ENCODE data around the gene KIRREL1.
"Not testable (repeated sequence)": the region's sequence is repeated elsewhere in the genome, so short reads cannot be mapped to it uniquely, and the experiment has no call there.

Gene KIRREL1

GRCh38 chr1:158126425-158126824 lies 133.0 kb downstream of the KIRREL1 start:
- TF ChIP-seq CTCF (IDR thresholded peaks at IDR 0.05; ENCODE audit: extremely low read depth, insufficient read depth, missing control alignments): no peak
- no peak for DNase-seq (ENCODE audit: low spot score)
- in situ Hi-C loops (cut with MboI; ENCODE audit: low pct_unique_long_range_greater_than_20kb, low sequenced_read_pairs, unreplicated experiment): loop anchor here (10.0 kb wide), 1 partner anchor 162 kb away; no protein-coding TSS in a partner anchor

- not testable (repeated sequence) for DNase-seq (ENCODE audit: low spot score)
- in situ Hi-C loops (cut with MboI; ENCODE audit: low pct_unique_long_range_greater_than_20kb, low sequenced_read_pairs, unreplicated experiment): loop anchor here (10.0 kb wide), 1 partner anchor 164 kb away; no protein-coding TSS in a partner anchor
Observed at GRCh38 chr1:158128531-158128930, 135.1 kb downstream of the KIRREL1 start.

GRCh38 chr1:158131217-158131616 lies 137.8 kb downstream of the KIRREL1 start:
- DNase-seq (ENCODE audit: low spot score): no peak
- TF ChIP-seq CTCF (IDR thresholded peaks at IDR 0.05; ENCODE audit: extremely low read depth, insufficient read depth, missing control alignments): peak; percentile 1
- in situ Hi-C loops (cut with MboI; ENCODE audit: low pct_unique_long_range_greater_than_20kb, low sequenced_read_pairs, unreplicated experiment): no loop called here

- in situ Hi-C loops (cut with MboI; ENCODE audit: low pct_unique_long_range_greater_than_20kb, low sequenced_read_pairs, unreplicated experiment): no loop called here
- TF ChIP-seq CTCF (IDR thresholded peaks at IDR 0.05; ENCODE audit: extremely low read depth, insufficient read depth, missing control alignments): no peak
Observed at GRCh38 chr1:158140764-158141192, 147.3 kb downstream of the KIRREL1 start.

GRCh38 chr1:158145173-158145719 lies 151.8 kb downstream of the KIRREL1 start:
- no peak for TF ChIP-seq CTCF (IDR thresholded peaks at IDR 0.05; ENCODE audit: extremely low read depth, insufficient read depth, missing control alignments)
- no peak for DNase-seq (ENCODE audit: low spot score)
- in situ Hi-C loops (cut with MboI; ENCODE audit: low pct_unique_long_range_greater_than_20kb, low sequenced_read_pairs, unreplicated experiment): no loop called here

More at GRCh38 chr1:158140764-158141192, 147.3 kb downstream of the KIRREL1 start:
- no peak for DNase-seq (ENCODE audit: low spot score)

GRCh38 chr1:158146165-158146564 lies 152.7 kb downstream of the KIRREL1 start:
- TF ChIP-seq CTCF (IDR thresholded peaks at IDR 0.05; ENCODE audit: extremely low read depth, insufficient read depth, missing control alignments): no peak
- in situ Hi-C loops (cut with MboI; ENCODE audit: low pct_unique_long_range_greater_than_20kb, low sequenced_read_pairs, unreplicated experiment): no loop called here

GRCh38 chr1:158146739-158147138 lies 153.3 kb downstream of the KIRREL1 start:
- in situ Hi-C loops (cut with MboI; ENCODE audit: low pct_unique_long_range_greater_than_20kb, low sequenced_read_pairs, unreplicated experiment): no loop called here
- no peak for TF ChIP-seq CTCF (IDR thresholded peaks at IDR 0.05; ENCODE audit: extremely low read depth, insufficient read depth, missing control alignments)
- no peak for DNase-seq (ENCODE audit: low spot score)

More at GRCh38 chr1:158146165-158146564, 152.7 kb downstream of the KIRREL1 start:
- no peak for DNase-seq (ENCODE audit: low spot score)

All from GM13977 (cell line).